Stimulated activated CD4-positive, alpha-beta T cell treated with anti-CD3 and anti-CD28 coated beads, Interleukin-4, amount 100 ng/mL, for 1 hour (primary cell): ENCODE results near the gene ESAM.
"Not testable (repeated sequence)": the region's sequence is repeated elsewhere in the genome, so short reads cannot be mapped to it uniquely, and the experiment has no call there.

ENCODE experiments used
- DNase-seq: peaks from one replicate; pipeline ENCODE4 v3.0.0-alpha.2; 2020

Gene ESAM

DNA sequence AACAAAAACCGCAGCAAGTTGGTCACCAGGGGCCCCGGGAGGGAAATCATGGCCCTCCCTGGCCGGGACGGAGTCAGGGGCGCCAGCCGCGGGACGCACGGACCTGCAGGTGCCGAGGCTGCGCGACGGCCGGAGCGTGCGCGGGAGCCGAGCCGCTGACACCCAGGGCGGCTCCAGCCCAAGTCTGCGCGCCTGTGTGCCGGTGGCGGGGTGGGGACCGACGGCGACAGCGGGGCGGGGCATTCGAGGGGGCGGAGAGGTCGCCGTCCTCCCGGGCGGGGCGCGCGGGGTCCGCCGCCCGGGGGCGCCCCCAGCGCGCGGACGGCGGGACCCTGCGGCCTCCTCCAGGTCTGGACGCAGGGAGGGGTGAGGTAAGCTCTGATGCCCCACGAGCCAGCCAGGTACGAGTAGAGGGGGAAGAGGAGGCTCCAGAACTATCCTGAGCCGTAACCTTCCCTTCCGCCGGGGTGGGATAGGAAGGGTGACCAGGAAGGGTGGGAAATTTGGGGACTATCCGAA is at the start of gene ESAM:
TSS of gene ESAM (minus strand) at position 186 of the 519 bp plus-strand sequence. CDS start at position 50, 136 bp downstream.
- peak; percentile 67 for DNase-seq

DNA sequence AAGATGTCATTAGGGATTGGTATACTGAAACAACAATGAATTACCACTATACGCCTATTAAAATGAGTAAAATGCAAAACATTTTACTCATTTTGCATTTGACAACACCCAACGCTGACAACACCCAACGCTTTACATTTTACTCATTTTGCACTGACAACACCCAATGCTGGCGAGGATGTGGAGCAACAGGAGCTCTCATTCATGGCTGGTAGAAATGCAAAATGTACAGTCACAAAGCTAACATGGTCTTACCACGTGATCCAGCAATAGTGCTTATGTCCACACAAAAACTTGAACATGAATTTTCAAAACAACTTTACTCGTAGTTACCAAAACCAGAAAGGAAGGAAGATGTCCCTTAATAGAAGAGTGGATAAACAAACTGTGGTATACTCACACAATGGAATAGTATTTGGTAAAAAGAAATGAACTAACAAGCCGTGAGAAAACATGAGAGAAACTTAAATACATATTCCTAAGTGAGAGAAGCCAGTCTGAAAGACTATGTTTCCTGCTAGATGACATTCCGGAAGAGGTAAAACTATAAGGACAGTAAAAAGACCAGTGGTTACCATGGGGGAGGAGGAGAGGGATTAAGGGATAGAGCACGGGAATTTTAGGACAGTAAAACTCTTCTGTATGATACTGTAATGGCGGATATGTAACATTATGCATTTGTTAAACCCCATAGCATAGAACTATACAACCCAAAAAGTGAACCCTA is 49.5 kb upstream of the ESAM start:
- DNase-seq: no peak

DNA sequence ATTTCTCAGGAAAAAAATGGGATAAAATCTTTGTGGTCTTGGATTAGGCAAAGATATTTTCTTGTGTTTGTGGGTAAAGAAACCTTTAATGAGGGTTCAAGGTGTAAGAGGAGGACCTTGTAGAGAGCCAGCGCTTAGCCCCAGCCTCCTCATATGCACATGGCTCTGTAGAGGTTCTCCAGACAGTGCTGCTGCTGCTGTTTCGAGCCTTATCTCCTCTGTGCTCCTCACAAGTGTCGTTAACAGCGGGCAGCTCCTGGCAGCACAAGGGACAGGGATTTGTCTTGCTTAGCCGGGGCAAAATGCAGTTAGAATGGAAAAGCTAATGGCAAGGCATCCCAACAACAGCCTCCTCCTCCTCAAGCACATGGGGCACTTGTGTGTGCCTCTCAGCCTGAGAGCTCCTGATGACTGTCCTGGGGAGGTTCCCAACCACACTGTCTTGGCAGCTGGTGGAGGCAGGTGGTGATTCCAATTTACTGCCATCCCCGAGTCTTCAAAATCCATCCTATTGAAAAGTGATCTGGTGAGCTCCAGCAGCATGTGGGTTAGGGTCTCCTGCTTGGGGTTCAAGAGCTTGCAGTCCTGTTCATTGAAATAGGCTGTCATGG is 45.7 kb upstream of the ESAM start:
- DNase-seq: no peak

GRCh38 chr11:124807201-124807600 is 45.1 kb upstream of the ESAM start:
- no peak for DNase-seq

GRCh38 chr11:124804884-124805283 is 42.8 kb upstream of the ESAM start:
- no peak for DNase-seq

- DNase-seq: no peak
Measured at GRCh38 chr11:124801636-124802312, 39.7 kb upstream of the ESAM start.

DNA sequence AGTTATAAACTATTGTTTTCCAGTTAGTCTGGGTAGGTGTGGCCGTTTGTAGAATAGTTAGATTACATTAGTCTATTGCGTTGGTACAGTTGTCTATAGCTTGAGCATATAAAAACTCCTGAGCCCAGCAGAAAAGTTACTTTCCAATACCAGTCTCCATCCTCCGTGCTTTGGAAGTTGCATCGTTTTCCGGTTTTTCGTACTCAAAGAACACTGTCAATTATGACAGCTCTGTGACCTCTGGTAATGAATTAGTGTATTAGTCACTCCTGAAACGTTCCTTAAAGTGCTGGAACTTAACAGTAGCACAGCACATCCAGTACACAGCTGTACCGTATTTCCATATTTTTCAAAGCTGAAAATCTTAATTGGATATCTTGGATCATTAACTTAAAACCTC is 38.9 kb upstream of the ESAM start:
- DNase-seq: no peak

DNA sequence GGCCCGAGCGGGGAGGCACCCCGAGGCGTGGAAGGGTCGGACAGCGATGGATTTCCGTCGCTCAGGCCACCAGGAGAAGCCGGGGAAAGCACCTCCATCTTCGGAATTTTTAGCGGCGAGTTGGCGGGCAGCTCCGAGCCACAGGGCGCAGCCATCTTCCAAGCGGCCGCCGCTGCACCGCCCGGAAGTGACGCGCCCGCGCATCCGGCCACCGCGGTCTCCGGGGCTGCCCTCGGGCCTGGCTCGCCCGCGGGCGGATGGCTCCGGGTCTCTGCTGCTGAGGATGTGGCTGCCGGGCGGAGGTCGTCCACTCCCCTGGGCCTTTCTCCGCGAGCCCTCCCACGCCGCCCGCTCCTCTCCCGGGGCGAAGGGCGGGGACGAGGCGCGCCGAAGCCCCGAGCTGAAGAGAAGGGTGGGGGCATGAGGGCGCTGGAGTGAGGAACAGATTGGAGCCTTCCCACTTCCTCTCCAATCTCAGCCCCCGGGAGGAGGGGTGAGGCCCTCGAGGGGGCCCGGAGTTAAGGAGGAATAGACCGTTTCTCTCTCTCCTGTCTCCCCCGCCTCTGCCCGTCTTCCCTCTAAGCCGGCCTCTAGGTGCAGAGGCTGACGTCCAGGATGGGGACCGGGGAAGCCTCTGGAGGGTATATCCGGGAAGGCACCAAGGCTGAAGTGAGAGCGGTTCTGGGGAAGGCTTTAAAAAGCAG is 38.3 kb upstream of the ESAM start, which contains the start of gene MSANTD2:
TSS of gene MSANTD2 (minus strand) at position 181 of the 704 bp plus-strand sequence. CDS start at position 155, 26 bp downstream.
- peak; percentile 80 for DNase-seq

DNA sequence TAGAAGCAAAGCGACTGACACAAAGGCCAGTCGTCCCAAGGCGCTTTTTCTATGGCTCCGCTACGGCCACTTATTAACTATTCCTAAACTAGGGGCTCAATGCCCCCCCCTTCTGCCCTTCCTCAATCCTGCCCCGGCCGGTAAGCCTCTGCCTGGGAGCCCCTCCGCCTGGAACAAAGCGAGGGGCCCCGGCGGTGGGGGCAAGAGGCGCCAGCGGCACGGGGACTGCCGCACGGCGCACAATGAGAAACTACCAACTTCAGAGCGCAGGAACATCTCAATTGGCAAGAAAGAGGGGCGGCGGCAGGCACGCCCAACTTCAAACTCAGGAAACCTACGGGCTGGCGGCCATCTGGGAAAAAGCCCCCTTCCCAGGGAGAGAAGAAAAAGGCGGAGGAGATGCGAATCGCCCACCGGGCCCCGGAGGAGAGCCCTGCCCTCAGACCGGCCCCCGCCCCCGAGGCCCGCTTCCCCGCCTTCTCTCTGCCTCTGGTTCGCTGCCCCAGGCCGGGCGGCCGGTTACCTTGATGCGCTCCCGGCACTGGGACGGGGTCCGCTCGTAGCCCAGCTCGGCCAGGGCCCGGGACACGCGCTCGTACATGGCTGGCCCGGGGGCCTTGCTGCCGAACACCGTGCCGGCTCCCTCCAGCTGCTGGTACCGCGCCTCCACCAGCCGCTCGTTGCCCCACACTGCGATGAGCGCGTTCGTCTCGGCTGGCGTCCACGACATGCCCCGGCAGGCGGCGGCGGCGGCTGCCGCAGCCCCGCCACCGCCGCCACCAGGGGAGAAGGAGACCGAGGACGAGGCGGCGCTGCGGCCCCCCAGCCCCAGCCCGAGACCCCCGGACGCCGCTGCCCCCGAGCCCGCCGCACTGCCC is 37.5 kb upstream of the ESAM start:
- DNase-seq: peak; percentile 41

DNA sequence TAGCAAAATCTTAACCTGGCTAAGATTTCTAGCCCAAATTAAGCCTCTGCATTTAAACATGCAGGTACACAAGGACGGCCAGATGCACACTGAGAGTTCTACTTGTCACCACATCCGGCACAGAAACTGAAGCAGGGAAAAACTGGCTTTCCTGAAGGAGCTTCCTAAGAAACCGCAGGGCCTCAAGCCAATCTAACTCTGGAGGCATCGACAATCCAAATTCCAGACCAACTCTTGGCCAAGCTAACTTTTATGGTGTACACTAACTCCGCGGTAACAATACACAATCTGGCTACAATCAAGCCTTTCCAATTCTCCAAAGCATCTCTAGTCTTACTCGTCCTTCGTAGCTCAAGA is 36.9 kb upstream of the ESAM start:
- DNase-seq: no peak

DNA sequence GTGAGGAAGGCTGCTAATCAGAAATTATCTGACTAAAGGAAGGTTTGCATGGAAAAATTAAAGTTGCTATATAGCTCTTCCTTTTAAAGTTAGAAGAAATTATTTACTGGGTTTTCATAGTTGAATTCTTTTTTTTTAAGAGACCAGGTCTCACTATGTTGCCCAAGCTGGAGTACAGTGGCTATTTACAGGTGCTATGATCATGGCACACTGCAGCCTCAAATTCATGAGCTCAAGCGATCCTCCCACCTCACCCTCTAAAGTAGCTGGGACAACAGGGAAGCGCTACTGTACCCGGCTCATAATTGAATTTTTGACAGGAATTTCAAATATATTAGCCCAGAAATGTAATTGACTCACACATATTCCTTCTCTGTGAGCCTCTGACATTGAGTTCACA is 34.2 kb upstream of the ESAM start:
- DNase-seq: no peak

DNA sequence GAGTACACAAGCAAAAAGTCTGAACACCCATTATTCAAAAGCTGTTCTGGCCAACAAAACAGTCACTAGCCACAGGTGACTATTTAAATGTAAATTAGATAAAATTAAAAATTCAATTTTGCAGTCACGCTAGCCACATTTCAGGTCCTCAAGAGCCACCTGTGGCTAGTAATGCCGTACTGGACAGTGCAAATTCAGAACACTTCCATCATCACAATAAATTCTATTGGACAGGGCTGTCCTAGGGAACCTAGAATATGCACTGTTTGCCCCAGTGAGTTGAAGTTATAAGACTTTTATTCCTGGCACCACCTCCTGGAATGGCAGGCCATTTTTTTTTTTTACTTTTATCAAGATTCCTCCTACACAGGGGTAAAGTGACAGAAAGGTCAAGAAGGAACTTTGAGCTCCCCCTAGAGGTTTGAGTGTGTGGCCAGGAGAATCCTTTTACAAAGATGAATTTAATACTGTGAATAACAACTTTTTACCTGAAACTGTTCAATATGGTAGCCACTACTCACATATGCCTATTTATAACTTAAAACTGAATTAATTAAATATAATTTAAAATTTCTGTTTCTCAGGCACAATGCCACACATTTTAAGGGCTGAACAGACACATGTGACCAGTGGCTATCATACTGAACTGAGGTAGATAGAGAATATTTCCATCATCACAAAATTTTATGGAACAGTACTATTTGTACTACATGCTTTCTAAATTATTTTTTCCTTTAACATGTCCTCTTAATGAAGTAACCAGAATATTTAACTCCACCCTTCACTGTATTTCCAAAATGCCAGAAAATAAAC is 31.6 kb upstream of the ESAM start:
- DNase-seq: no peak

DNA sequence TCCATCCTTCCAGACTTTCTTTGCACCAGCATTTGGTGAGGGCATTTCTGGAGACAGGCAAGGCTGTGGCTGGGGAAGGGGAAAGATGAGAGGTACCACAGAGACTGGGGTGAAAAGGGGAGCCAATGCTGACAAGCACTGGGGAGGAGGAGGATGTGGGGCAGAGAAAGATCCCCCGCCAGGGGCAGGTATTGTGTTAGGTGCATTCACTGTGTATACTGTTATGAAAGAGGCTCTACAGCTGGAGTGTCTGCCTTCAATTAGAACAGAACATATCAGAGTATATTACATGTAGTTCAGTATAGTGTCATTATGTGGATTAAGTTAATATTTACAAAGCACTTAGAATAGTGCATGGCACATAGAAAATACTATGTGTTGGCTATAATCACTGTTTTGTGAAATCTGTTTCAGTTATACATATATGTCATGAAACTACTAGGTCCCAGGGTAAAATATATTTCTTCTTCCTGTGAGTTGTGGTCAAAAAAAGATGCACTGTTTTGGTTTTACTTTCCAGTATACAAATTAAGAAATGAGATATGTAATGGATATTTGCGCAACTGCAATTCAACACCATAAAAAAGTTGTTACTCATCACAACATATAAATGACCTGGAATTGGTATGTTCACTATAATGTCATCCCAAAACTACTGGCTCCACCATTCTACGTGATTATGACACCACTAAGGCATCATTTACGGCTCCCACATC is 29.7 kb upstream of the ESAM start:
- no peak for DNase-seq

GRCh38 chr11:124788521-124788920 is 26.4 kb upstream of the ESAM start:
- no peak for DNase-seq

DNA sequence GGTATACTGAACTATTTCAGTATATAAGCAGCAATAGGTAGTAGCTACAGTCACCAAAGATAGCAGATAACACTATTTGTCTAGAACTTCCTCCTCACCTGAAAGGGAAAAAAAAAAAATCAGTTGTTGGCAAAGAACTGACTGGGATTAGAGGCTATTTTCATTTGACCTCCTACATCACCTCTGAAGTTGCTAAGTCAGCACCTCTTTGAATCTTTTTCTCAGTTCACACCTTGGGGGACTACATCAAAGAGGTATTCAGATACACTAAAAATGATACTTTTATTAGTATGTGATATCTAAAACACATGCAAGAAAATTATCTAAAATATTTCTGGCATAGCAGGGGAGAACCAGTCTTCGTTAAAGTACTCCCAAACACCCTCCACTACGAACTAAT is 22.0 kb upstream of the ESAM start:
- DNase-seq: no peak

DNA sequence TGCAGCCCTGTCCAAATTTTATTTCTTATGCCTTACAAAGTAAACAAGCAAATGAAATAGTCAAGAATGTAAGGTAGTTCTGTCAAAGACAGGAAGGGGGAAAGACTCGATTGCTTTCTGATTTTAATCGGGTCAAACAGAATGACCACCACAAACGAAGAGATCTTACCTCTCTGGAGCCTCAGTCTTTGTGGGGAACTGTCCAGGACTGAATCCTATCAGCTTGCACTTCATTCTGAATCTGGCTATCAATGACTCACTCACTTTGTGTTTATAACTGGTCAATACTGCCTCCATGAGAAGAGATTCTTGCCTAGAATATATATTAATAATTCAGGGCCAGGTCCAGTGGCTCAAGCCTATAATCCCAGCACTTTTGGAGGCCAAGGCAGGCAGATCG is 20.9 kb upstream of the ESAM start:
- no peak for DNase-seq

DNA sequence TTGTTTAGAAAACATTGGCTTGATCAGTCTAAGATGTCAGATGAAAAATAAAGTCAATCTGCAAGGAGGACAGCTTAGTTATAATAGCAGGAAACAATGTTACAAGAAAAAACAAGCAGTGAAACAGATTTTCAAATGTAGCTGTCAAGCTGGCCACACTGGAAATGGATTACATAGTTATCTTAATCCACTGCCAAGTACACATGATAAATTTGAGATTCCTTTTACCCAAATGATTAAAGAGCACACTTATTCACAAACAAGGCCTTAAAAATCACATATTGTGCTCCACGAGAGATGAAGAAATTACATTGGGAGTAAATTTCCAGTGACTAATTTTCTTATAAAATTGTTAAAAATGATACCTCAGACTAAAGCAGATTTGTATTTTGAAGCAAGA is 17.5 kb upstream of the ESAM start:
- no peak for DNase-seq

GRCh38 chr11:124778281-124778680 is 16.2 kb upstream of the ESAM start:
- no peak for DNase-seq

- no peak for DNase-seq
Measured at GRCh38 chr11:124776865-124777645, 15.0 kb upstream of the ESAM start.

DNA sequence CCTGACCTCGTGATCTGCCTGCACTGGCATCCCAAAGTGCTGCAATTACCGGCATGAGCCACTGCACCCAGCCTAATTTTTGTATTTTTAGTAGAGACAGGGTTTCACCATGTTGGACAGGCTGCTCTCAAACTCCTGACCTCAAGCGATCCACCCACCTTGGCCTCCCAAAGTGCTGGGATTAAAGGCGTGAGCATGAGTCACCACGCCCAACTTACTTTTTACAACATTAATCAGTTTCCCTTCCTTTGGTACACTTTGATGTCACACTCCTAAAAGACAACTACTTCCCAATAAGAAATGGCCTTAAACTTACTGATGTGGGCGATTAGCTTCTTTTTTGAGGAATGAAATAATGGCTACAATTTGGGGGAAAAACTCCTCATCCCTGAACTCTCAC is 8.9 kb upstream of the ESAM start:
- not testable (repeated sequence) for DNase-seq
